GM21576 (cell line): ENCODE results near the gene CNKSR2.

ENCODE experiments used
- ATAC-seq: cut with Tn5 transposase; IDR thresholded peaks from one replicate; pipeline ENCODE4 v1.9.1; 2021; ENCODE audit warnings: mild to moderate bottlenecking, moderate library complexity; ENCODE audit not compliant: unreplicated experiment

The CNKSR2 gene

DNA sequence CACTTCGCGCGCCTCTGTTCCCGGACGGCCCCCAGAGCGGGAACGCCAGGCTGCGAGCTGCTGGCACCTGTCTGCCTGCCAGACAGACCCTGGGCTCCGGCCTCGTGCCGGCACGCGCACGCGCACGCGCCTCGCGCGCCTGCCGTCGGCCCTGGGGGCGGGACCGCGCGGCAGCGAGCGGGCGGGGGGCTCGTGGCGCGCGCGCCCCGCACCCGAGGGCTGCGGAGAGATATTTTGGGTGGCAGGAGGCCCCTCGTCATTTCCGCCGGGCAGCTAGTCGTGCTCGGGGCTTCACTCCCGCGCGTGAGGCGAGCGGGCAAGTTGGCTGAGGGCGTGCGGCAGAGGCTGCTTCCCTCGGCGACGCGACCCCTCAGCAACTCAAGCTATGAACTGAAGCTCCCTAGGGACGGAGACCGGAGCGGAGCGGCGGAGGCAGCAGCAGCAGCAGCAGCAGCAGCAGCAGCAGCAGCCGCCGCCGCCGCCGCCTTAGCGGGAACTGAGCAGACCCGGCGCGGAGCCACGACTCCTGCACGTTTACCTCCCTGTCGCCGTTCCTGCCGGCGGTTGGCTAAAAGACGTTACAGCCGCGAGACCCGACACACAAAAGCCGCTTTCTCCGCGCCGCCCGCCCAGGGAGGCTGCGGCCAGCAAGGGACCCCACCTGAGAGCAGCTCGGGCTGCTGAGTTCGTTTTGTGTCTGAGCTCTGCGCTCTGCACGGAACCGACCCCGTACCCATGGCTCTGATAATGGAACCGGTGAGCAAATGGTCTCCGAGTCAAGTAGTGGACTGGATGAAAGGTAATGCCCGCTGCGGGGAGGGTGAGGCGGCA, at the start of gene CNKSR2:
Gene CNKSR2, plus strand, starts transcription at position 256 of the 831 bp plus-strand sequence. Its CDS starts 480 bp downstream, at position 736.
- ATAC-seq: peak; percentile 62

DNA sequence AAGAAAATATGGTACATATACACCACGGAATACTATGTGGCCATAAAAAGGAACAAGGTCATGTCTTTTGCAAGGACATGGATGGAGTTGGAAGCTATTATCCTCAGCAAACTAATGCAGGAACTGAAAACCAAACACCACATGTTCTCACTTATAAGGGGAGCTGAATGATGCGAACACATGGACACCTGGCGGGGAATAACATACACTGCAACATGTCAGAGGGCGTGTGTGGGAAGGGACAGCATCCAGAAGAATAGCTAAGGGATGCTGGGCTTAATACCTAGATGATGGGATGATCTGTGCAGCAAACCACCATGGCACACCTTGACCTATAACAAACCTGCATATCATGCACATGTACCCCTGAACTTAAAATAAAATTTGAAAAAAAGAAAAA, 19.5 kb upstream of the CNKSR2 start:
- no peak for ATAC-seq

DNA sequence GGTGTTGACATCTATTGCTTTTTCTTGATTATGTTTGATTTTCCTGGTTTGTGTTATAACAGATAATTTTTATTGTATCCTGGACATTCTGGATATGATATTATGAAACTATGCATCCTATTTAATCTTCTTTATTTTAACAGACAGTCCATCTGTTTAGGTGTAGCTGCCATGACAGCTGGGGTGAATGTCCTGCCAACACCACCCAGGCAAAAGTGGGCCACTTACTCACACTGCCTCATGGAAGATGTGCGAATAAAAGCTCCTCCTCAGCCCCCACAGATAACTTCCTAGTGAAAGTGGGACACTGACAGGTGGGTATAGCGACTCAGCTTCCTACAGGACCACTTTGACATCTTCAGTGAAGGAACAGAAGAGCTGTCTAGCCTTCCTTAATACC, 18.4 kb upstream of the CNKSR2 start:
- ATAC-seq: no peak

DNA sequence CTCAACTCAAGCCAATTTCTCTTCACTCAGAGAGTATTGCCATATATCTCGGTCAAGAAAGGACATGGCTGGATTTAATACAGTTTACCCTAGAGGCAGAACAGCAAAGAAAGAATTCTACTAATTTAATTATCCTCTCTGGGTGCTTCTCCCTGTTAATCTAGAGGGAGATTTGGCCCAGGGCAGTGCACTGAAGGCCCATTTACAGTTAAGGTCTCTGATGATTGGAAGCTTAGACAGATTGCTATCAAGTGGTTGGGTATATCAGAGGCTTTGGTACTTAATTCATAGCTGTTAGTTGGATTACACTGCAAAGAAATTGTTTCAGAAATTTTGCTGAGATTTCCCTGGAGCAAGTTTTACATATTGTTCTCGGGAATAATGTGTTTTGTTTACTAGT, 4.6 kb upstream of the CNKSR2 start:
- ATAC-seq: no peak

DNA sequence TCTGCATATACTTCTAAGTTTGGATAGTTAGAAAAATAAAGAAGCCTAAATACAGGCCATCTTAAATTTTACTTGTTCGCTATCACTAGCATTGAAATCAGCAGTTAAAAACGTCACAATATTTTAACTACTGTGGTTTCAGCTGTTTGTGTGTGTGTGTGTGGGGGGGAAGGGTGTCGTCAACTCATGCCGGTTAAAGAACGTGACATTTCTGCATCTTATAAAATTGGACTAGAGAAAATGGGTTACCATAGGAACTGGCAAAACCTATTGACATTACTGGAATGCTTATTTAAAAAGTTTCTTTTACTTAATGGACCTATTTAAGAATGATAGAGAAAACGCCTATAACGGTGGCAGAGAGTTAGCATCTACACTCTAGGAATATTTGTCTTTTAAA, 1.2 kb upstream of the CNKSR2 start:
- no peak for ATAC-seq

DNA sequence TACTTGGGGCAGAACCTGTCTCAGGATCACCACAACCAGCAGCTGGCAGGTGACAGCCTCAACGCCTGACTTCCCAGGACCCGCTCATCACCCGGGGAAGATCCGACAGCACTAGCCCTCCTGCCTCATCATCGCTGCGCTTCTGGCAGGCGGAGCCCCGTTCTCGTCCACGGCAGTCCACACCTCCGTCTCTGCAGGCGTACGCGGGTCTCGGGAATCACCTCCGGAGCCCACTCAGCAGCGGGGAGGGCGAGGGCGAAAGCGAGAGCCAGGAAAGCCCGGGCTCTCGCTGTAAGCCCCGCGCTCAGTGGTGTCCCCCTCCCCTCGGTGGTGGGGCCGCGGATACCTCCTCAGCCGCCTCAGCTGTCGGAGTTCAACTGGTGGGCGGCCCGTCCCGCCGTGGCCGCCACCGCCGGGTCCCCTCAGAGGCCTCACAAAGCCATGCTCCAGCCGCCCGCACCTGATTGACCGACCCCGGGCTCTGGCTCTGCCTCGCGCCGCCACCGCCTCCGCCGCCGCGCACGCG, 518 bp upstream of the CNKSR2 start:
- peak; percentile 20 for ATAC-seq

DNA sequence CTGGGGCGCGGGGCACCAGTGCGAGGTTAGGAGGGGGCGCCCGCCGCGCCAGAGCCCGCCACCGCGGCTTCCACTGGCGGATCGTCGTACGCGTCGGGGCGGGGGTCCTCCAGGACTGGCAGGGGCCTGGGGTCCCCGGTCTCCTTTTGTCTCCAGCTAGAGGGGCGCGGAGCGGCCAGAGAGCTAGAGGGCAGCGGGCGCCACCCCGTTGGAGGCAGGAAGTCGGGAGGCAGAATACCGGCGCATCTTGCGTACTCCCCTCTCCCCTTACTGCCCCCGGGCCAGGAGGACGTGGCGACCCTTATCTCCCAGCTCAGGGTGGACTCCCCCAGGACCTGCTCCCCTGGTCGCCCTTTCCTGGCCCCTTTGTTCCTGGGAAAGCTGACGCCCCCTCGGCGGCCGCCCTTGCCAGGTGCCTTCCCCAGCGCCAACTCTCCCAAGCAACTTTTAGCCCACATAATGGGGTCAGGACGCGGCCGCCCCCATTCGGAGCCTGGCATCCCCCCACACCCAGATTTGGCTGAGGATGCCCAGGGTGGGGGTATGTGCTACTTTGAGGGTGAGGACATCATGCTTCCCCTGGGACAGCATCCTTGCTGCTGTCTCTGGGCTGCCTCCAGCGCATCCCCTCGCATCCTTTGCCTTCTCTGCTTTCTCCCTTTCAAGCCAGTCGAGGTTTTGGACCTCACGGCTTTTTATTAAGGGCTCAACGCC, 933 bp downstream of the CNKSR2 start:
- no peak for ATAC-seq

DNA sequence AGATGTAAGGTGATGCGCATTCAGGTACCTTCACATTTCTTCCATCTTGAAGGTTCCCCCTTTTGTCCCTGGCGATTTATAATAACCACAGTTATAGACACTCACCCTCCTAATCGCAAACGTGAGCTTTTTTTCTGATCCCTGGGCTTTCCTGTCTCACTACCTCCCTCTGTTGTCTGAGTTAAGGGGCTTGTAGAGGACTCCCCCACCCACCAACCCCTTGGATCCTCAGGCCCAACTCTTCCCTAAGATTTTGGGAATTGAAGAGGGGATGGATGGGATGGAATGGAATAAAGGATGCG, 1.4 kb downstream of the CNKSR2 start:
- ATAC-seq: no peak

DNA sequence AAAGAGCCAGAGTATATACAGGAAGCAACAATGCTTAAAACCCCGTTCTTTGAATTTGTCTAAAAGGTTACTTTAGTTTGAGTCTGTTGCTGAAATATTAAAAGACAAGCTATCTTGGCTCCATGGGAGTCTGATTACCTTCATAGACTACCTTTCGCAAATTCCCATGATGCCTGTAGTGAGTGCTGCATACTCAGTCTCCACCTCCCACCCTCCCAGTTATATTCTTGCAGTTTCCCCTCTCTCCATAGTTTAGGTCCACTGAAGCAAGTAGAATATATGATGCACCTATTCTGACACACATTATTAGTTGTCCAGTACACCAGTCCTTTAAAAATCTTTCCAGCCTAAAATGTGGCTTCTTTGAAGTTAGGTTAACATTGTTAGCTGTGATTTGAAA, 2.4 kb downstream of the CNKSR2 start:
- no peak for ATAC-seq

DNA sequence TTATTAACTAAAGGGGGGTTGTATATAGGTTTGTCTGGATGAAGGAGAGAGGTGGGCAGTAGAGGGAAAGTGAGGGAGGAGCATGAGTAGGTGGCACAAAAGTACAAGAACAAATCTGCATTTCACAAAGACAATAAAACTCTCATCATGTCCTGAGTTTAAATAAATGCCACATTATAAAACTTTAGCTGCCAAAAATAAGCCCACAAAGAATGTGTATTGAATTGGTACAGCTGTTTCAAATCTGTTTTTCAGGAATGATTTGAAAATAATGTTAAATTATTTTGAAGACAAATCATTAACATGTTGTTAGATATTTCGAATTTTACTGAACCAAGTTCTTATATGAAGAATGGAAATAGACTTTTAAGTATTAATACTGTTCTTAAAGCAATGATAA, 5.8 kb downstream of the CNKSR2 start:
- ATAC-seq: no peak

DNA sequence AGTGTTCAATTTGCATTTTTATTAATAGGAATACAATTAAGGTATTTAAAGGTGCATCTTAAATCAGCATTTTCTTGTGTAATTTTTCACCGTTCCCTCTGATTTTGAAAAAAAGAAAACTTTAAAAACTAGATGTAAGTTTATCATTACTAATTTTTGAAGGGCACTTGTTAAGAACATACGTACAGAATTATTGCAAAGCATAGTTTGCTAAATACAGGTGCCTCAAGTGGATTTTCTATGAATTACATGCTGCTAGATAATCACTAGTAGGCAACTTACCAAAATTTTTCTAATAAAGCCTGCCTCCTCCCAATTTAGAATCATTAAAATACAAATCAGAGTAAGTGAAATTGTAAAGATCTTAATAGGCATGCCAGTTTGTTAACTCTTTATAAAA, 8.5 kb downstream of the CNKSR2 start:
- ATAC-seq: no peak

DNA sequence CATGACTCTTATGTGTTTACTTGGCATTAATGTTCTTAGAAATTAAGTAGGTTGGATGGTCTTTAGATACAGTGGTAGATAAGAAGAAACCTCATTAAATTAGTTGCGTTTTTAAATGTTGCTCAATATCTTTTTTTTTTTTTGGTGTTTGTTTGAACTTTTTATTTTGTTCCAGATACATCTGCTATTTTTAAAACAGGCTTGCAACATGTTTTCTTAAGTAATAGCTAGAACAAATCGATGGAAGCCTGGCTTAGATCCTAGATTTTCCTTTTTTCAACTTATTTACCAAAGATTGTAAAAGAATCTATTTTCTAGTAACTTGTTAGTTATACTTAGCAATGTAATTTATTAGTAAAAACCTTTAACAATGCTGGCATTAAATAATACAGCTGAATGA, 9.3 kb downstream of the CNKSR2 start:
- no peak for ATAC-seq

DNA sequence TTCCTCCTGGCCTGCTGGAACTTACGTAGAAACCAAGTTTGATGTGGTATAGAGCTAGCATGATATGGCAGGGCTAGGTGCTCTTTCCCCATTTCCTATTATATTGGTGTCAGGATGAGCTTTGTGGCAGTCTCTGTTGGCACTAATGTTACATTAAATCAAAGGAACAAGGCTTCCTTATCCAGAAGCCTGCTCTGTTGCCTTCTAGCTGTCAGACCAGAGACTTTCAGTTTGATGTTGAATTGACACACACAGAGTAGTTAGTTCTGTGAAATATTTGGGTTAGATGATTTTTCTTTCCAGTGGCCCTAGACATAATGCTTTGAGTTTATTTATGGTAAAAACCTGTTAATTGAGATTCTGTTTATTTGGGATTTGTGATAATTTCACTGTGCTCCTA, 10.0 kb downstream of the CNKSR2 start:
- ATAC-seq: no peak

DNA sequence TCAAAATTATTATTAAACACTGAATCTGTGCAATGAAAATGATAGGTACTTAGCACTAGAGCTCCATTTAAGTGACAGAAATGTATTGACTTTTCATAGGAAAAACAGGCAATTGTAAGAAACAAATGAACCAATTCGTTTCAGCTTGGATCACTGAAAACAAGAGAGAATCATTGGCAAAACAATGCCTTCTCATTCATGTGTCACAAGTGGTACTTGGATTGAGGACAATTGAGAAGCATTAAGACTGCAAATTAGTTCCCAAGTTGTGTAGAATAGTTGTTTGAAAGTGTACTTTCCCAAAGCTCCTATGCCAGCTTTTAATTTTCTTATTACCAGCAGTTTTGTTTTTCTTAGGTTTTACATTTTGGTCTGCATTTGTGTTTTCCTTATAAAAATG, 20.6 kb downstream of the CNKSR2 start:
- ATAC-seq: no peak

DNA sequence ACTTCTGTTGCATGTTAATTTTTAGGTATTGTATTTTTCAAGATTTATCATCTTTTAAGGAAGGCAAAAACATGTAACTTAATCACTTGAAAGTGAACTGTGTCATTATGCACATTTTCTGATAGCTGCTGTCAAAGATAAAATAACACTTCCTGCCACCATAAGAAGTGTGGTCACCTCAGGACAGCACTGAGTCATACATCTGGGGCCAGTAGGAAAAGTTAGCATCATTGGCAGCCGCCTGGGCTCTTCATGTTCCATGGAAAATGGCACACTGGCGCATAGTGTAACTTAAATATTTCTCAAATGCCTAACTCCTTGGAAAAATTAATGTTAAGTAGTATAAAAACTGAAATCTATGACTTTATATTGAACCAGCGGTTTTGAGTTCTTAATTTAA, 24.2 kb downstream of the CNKSR2 start:
- no peak for ATAC-seq

DNA sequence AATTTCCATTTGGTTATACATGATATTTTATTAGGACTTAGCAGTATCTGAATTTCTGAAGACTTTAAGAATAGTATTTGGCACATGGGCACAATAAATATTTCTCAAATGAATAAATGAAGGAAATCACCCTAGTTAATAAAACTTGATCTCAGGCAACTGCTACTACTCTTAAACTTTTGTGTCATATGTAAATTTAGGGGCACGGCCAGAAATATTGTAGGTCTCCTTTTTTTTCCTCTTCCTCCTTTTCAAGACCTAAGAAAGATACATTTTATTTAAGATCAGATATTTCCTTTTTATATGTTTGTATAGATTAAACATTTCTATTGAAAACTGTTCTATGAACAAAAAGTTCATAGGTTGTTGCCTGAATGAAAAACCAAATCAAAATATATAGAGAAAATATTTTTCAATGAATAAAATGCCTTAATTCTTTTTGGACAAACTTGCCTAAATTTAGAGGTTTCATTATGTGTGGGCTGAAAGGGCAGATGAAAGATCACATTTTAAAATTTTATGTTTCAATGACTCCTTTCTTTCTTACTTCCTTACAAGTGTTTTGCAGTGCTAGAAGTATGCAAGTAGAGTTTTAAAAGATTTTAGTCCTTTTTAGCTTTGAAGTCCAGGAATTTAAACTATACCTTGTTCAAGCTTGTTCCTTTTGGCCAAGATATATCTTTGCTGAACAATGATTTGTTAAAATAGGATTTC, 26.3 kb downstream of the CNKSR2 start:
- no peak for ATAC-seq

DNA sequence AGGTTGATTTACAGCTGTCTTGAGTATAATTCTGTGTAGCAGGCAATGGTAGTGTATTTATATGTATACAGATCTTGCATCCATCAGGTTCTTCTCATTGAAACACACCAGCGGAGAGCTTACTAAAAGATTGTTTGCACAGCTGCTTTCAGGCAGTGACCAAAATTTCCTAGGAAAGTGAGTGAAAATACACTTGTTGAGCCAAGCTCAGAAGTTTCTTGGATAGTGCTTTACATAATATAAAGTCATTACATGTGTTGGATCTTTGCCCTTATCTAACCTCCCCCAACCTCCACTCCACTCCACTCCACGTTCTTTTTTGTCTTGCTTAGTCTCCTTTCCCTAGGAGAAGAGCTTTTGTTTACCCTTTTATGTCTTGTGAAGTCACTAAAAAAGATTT, 34.1 kb downstream of the CNKSR2 start:
- ATAC-seq: no peak

DNA sequence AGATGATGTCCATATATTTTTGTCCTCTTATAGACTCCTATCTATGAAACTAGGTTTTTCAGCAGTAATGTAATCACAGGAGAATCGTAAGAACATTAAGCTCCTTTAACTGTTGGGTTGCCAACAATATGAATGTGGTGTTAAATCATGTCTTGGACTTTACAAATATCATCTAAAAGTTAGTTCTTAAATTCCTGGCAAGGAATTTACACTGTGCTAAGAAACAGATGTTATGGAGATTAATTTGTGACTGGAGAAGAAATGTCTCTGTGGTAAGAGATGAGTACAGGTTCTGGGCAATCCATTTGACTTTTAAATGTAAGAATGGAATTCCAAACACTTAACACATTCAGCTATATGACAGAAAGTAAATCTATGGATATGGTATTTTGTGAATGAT, 34.6 kb downstream of the CNKSR2 start:
- no peak for ATAC-seq

DNA sequence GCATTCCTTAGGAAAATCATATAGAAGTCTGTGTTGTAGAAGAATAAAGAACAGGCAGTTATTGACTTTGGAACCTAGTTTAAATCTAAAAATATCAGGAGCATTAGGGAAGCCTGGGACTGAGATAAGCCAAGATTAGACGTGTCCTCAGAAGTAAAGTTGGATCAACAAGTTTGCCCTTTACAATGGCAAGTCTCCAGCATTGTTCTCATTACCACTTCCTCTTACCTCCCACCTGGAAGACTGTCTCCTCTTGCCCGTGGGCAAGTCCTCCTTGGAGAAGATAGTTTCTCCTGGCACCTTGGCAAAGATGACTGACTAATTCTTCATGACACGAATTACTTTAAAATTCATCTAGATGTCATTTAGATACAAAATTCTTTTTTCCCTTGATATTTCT, 37.8 kb downstream of the CNKSR2 start:
- ATAC-seq: no peak

DNA sequence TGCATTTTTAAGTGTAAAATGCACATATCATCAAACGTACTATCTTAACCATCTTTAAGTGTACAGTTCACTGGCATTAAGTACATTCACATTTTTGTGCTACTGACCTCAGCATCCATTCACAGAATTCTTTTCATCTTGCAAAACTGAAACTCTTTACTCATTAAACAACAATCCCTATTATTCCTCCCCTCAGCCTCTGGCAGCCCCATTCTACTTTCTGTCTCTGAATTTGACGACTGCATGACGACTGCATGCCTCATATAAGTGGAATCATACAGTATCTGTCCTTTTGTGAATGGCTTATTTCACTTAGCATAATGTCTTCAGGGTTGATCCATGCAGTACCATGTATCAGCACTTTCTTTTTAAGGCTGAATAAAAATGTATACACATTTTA, 38.7 kb downstream of the CNKSR2 start:
- no peak for ATAC-seq

DNA sequence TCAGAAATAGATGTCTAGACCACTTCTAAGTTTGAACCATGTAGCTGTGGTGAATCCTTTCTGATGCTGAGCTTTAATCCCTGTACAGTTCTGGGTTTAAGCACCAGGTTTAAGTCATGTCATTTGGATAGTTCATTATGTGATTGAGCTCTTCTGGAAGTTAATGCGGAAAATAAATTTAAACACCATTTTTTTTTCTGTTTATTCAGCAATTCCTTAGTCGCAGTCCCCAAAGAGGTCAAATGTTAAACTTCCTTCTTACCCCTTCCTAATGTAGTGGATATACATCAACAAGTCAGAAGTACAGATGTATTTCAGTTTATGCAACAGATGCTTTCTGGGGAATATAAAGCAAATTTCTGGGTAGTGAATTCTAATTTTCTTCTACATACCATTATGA, 52.9 kb downstream of the CNKSR2 start:
- ATAC-seq: no peak

DNA sequence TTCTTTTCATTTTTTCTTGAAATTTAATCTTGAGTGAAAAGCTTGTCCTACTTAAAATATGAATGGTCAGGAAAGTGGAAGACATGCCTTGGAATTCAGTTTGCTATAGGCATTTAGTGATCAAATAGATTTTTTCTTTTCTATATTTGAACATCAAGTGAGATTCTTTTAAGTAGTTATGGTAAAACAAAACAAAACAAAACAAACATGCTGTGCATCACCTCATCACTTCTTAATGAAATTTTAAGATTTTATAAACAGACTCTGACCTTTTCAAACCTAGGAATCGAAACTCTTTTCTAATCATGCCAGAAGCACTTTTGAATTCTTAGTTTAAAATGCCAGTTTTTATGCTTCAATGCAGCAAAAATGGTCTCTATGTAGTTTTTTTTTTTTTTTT, 62.8 kb downstream of the CNKSR2 start:
- no peak for ATAC-seq
